HL-60 (cell line): ENCODE measurements around the gene BTLA.

Experiments used
- CTCF ChIP-seq: IDR thresholded peaks from one replicate; pipeline ENCODE4 v1.5.1; 2011; ENCODE audit warnings: low read length, control low read depth, inconsistent platforms; ENCODE audit not compliant: insufficient read depth
- REST ChIP-seq: IDR thresholded peaks from 2 replicates; pipeline ENCODE4 v1.6.1; 2012; ENCODE audit warnings: low read depth; ENCODE audit not compliant: insufficient replicate concordance

GRCh38 chr3:112466020-112466419 is 33.3 kb downstream of the BTLA start:
- TF ChIP-seq CTCF = no peak
- no peak for TF ChIP-seq REST
